Body of pancreas (tissue), 4 donors: Measurements from ENCODE around the gene PGAP2. TPM values are rescaled to one million over a fixed set of nuclear protein-coding genes. Genes with fewer than 3 reads are reported as not detected.
A peak's percentile ranks its signal among the peaks of the same experiment; 100 is the strongest.

Experiments used
- ATAC-seq: fragments of 150-250 bp; one replicate; pipeline ENCODE4 v1.9.1; 2016
- DNase-seq, 4 donors: peaks; one replicate each; pipeline ENCODE4 v3.0.0-alpha.2; 2019
- H3K27ac ChIP-seq, 4 donors: fragments of 200-600 bp; sonication (generic); 1 replicate in 3 of 4; 2 replicates in 1 of 4; pipeline versions ENCODE4 v1.5.1 to v1.6.1; 2016 to 2019; ENCODE audit warnings: mild to moderate bottlenecking in 1 of 4, mixed read lengths in 1 of 4, moderate library complexity in 1 of 4
- H3K27me3 ChIP-seq, 2 donors: fragments of 200-600 bp; sonication (generic); one replicate each; pipeline ENCODE4 v1.6.0; 2016; ENCODE audit warnings: mild to moderate bottlenecking in 1 of 2
- H3K36me3 ChIP-seq, 2 donors: fragments of 200-600 bp; sonication (generic); replicated peaks in 1 of 2; 2 replicates each; pipeline ENCODE4 v1.5.1; 2016; ENCODE audit warnings: low read depth in 2 of 2; ENCODE audit not compliant: insufficient read depth in 1 of 2
- H3K4me1 ChIP-seq: fragments of 200-600 bp; sonication (generic); one replicate; pipeline ENCODE4 v1.6.0; 2016
- H3K4me3 ChIP-seq, 2 donors: fragments of 200-600 bp; sonication (generic); 1 replicate in 1 of 2; 2 replicates in 1 of 2; pipeline ENCODE4 v1.5.1; 2016 to 2019
- H3K9me3 ChIP-seq, 3 donors: fragments of 200-600 bp; sonication (generic); 1 replicate in 2 of 3; 2 replicates in 1 of 3; pipeline ENCODE4 v1.5.1; 2016
- CTCF ChIP-seq, 7 experiments: fragments of 450-650 bp in 4 of 7; fragments of 200-600 bp in 3 of 7; sonication (generic) in 3 of 7; IDR thresholded peaks; one replicate each; pipeline ENCODE4 v1.5.1; 2016 to 2019; ENCODE audit warnings: antibody characterized with exemption in 7 of 7
- POLR2A ChIP-seq, 3 donors: fragments of 450-650 bp; IDR thresholded peaks; one replicate each; pipeline ENCODE4 v1.6.1; 2016; ENCODE audit warnings: antibody characterized with exemption in 3 of 3, mild to moderate bottlenecking in 2 of 3
- WGBS, 2 donors: methylation state at CpG; one replicate each; pipeline ENCODE4 v1.1.5; 2017; 5-methylcytosine and 5-hydroxymethylcytosine counted together
- intact Hi-C: fragments of 100-400 bp; cut with DNase I; formaldehyde crosslinking; loops from one replicate; pipeline ENCODE4 v1.15.1; 2023
- total RNA-seq, 2 donors: library from RNA; depleted of rRNA; stranded (reverse); fragments of >200 nt; gene quantifications; one replicate each; pipeline ENCODE4 v1.1.0, GENCODE V29; 2016

PGAP2 gene
- total RNA-seq, 2 donors from 2014 or later, result 21.5 to 24.1 TPM

- intact Hi-C loops, result no loop called here
- peaks cover 5% of the 10 kb centered on the region in 2 donors for H3K36me3 ChIP-seq
- peak; percentile 27 for ATAC-seq
- no peak for DNase-seq
- peak overlapping the region; percentile 91 to 98 (median 91) for H3K27ac ChIP-seq
- H3K4me3 ChIP-seq, result peak overlapping the region; percentile 47 to 78
- no peaks in the 10 kb centered on the region for H3K27me3 ChIP-seq
- 1% methylated on average over 8 to 26 of the region's 26 CpGs for WGBS, 2 donors
- TF ChIP-seq CTCF (IDR thresholded peaks at IDR 0.05) (no peak), POLR2A (IDR thresholded peaks at IDR 0.05) (no peak)
- H3K9me3 ChIP-seq, result no peaks in the 10 kb centered on the region
- H3K4me1 ChIP-seq, result peaks cover 33% of the 10 kb centered on the region
Measured at GRCh38 chr11:3796801-3797328, 11.5 kb upstream of the PGAP2 start.

DNA sequence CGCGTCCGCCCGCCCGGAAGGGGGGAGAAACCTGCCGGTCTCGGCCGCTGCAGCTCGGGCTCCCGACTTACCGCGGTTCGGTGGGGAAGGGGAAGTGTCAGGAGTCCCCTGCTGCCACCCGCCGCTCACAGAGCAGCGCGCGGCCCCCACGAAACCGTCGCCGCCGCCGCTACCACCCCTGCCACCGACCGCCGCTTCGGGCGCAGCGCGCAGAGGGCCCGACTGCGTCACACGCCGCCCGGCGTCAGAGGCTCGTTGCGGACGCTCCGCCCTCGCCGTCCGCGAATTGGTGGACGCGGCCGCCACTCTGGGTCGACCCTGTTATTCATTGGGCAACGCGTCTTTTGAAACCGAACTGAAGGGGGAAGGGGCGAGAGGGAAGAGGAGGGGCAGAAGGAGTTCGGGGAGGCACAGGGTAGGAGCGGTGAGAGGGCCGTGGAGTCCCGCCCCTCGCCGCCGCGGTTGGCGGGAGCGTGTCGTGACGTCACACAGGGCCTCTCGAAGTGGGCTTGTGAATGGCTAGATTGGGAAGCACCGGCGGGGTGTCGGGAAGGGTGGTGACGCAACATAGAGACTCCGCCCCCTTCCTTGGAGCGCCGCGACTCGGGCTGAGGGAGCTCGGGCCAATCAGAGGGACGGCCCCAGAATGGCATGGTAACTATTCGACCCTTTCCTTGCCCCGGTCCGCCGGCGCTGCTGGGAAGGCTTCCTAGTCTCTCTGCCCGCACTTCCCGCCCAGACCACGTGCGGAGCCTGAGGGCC, 10.8 kb upstream of the PGAP2 start, which contains the start of gene NUP98:
Gene NUP98 (minus strand): TSS at position 226 of the 762 bp plus-strand sequence. CDS start 15,437 bp downstream, outside the sequence.
- Histone ChIP-seq H3K9me3 (no peaks in the 10 kb centered on the region), H3K27me3 (no peaks in the 10 kb centered on the region), H3K27ac (peak within 1 kb of the TSS; percentile 91 to 98 (median 91)), H3K4me1 (peaks cover 33% of the 10 kb centered on the region), H3K4me3 (peak within 1 kb of the TSS; percentile 47 to 78), H3K36me3 (peaks cover 5% of the 10 kb centered on the region in 2 donors)
- 0% methylated on average over 38 to 66 of the region's 86 CpGs for WGBS, 2 donors
- ATAC-seq, result peak; percentile 94
- TF ChIP-seq CTCF (IDR thresholded peaks at IDR 0.05) (peak in 1 of 7 experiments; percentile 15), POLR2A (IDR thresholded peaks at IDR 0.05) (peak; percentile 91 to 97 (median 96))
- intact Hi-C loops, result no loop called here
- DNase-seq, result peak; percentile 99 to 100 (median 100)

GRCh38 chr11:3799143-3799542, 9.2 kb upstream of the PGAP2 start:
- TF ChIP-seq POLR2A (IDR thresholded peaks at IDR 0.05) (no peak), CTCF (IDR thresholded peaks at IDR 0.05) (no peak)
- no peak overlapping the region for H3K27ac ChIP-seq

DNA sequence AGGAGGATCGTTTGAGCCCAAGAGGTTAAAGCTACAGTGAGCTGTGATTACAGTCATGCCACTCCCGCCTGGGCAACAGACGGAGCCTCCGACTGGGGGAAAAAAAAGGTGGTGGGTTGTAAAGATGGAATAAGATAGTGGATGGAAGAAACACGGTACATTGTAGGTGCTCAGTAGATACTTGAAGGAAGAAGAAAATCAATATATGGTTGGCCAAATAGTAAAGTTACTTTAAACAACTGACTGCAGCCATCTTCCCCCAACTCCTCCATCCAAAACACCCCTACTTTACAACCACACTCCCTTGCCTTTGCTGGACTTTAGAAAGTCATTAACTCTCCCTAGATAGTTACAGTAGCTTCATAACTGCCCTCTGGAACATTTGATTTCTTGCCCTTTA, 8.5 kb upstream of the PGAP2 start:
- Histone ChIP-seq H3K36me3 (no peaks in the 10 kb centered on the region), H3K4me1 (peaks cover 24% of the 10 kb centered on the region), H3K27ac (no peak overlapping the region), H3K4me3 (no peak overlapping the region), H3K27me3 (no peaks in the 10 kb centered on the region), H3K9me3 (no peaks in the 10 kb centered on the region)
- 73 to 92% methylated on average over 5 of the region's 5 CpGs for WGBS, 2 donors
- ATAC-seq, result no peak
- TF ChIP-seq POLR2A (IDR thresholded peaks at IDR 0.05) (no peak), CTCF (IDR thresholded peaks at IDR 0.05) (no peak)
- DNase-seq, result no peak
- intact Hi-C loops, result no loop called here

More at GRCh38 chr11:3799143-3799542, 9.2 kb upstream of the PGAP2 start:
- H3K9me3 ChIP-seq, result no peaks in the 10 kb centered on the region
- intact Hi-C loops, result no loop called here
- 92 to 97% methylated on average over 9 of the region's 9 CpGs for WGBS, 2 donors
- ATAC-seq, result no peak
- H3K4me3 ChIP-seq, result no peak overlapping the region
- H3K4me1 ChIP-seq, result peaks cover 31% of the 10 kb centered on the region
- DNase-seq, result no peak
- H3K36me3 ChIP-seq, result no peaks in the 10 kb centered on the region
- H3K27me3 ChIP-seq, result no peaks in the 10 kb centered on the region
